ENCODE measurements around the gene NYNRIN. TPM values are rescaled to one million over a fixed set of nuclear protein-coding genes. Genes with fewer than 3 reads are reported as not detected.

Gene NYNRIN
- total and polyA plus RNA-seq, 10 of the 15 experiments (the other 5 are each of a cell fraction or from before 2014, with no cell fraction given), result under 0.01 to 0.15 (median 0.01) TPM; not detected in 5

DNA sequence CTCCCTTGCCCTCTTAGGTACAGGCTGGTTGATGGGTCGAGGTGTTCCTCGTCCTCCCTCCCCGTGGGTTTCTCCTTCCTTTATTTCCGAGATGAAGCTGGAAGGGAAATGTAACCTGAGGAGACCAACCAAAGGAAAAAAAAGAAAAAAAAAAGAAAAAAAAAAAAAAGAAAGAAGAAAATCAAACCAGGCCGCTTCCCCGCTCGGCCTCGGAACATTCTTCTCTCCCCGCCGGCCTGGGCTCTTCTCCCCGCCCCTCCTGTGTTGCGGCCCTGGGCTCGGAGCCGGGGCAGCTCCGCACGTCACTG lies 32.4 kb upstream of the NYNRIN start:
- ChIA-PET POLR2A (interaction anchor here (0.6 to 2.3 kb wide), 18 partner anchors 9 to 608 kb away, joined by 3 to 61 read pairs (median 4); partner anchors contain the start of genes CBLN3, DCAF11, KHNYN and NRL), RAD21 (ENCODE audit: unreplicated experiment) (interaction anchor here (0.6 to 2.3 kb wide), 17 partner anchors 16 to 1478 kb away, joined by 3 to 122 read pairs (median 5); partner anchors contain the start of genes ADCY4, CBLN3, DHRS1 and KHNYN), CTCF (interaction anchor here (0.7 to 2.3 kb wide), 22 partner anchors 14 to 115 kb away, joined by 3 to 163 read pairs (median 7); partner anchors contain the start of genes ADCY4, CBLN3, DHRS1 and KHNYN), SMC1A (ENCODE audit: uncharacterized antibody, unreplicated experiment) (interaction anchor here (0.6 to 2.3 kb wide), 12 partner anchors 26 to 422 kb away, joined by 3 to 79 read pairs (median 6); partner anchors contain the start of genes CBLN3, KHNYN, RIPK3 and SDR39U1)
- DNase-seq (ENCODE audit: low read depth, low spot score), result no peak
- intact Hi-C loops (cut with micrococcal nuclease; ENCODE audit: unreplicated experiment), result loop anchor here (5.0 kb wide), 2 partner anchors 34 to 46 kb away; no protein-coding TSS in a partner anchor
- H3K27ac ChIP-seq (ENCODE audit: control insufficient read depth, insufficient read depth), result no peak overlapping the region; the same call in 1 of the 2 replicates
- H4K20me1 ChIP-seq (ENCODE audit: control insufficient read depth, insufficient read depth), result no peaks in the 10 kb centered on the region
- peaks cover 16% of the 10 kb centered on the region for H3K4me1 ChIP-seq (ENCODE audit: control insufficient read depth, insufficient read depth, low read length)
- 0% methylated on average over 11 of the region's 16 CpGs for WGBS (ENCODE audit: insufficient coverage, insufficient replicate concordance, low lambda C conversion rate, missing lambda C conversion rate)
- no peak for FAIRE-seq
- no peaks in the 10 kb centered on the region for H3K9me3 ChIP-seq (replicated peaks; ENCODE audit: control insufficient read depth, insufficient read depth, low read length)
- H3K79me2 ChIP-seq (ENCODE audit: control insufficient read depth, insufficient read depth, low read length), result no peaks in the 10 kb centered on the region
- ATAC-seq, result no peak
- H3K4me2 ChIP-seq (ENCODE audit: control insufficient read depth, insufficient read depth), result peak overlapping the region; percentile 83
- H3K9ac ChIP-seq (ENCODE audit: control insufficient read depth, insufficient read depth, low read length), result peak overlapping the region; percentile 29; the same call in 1 of the 2 replicates
- in situ Hi-C loops (cut with MboI), result loop anchor here (5.0 kb wide), 1 partner anchor 66 kb away; no protein-coding TSS in a partner anchor
- peak overlapping the region; percentile 53; the same call in 1 of the 2 replicates for H3K4me3 ChIP-seq
- H3K36me3 ChIP-seq (ENCODE audit: control insufficient read depth in 2 of 2, insufficient read depth in 2 of 2, low read length in 1 of 2), result no peaks in the 10 kb centered on the region
- peaks cover 1 to 6% of the 10 kb centered on the region in 2 experiments for H3K27me3 ChIP-seq (replicated peaks in 1 of 2; ENCODE audit: control insufficient read depth in 2 of 2, insufficient read depth in 2 of 2, low read length in 1 of 2)
- BruUV-seq (replicated peaks), result no TSS peak
- peak overlapping the region; percentile 80 for H2AFZ ChIP-seq (ENCODE audit: control insufficient read depth, low read depth, low read length)
- TF ChIP-seq, protein P1, sequence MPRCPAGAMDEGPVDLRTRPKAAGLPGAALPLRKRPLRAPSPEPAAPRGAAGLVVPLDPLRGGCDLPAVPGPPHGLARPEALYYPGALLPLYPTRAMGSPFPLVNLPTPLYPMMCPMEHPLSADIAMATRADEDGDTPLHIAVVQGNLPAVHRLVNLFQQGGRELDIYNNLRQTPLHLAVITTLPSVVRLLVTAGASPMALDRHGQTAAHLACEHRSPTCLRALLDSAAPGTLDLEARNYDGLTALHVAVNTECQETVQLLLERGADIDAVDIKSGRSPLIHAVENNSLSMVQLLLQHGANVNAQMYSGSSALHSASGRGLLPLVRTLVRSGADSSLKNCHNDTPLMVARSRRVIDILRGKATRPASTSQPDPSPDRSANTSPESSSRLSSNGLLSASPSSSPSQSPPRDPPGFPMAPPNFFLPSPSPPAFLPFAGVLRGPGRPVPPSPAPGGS (IDR thresholded peaks at IDR 0.05; ENCODE audit: borderline replicate concordance, insufficient read depth, low read depth, low read length, poor library complexity, severe bottlenecking), result peak; percentile 58
- TF ChIP-seq ATF7 (IDR thresholded peaks at IDR 0.05; ENCODE audit: low read depth) (no peak), BCL11A (IDR thresholded peaks at IDR 0.05; ENCODE audit: low read depth, low read length) (no peak), EGR1 (IDR thresholded peaks at IDR 0.05; ENCODE audit: borderline replicate concordance in 1 of 2, low read depth in 2 of 2, low read length in 2 of 2) (no peak), PAX5 (IDR thresholded peaks at IDR 0.05; ENCODE audit: borderline replicate concordance, low read depth, low read length) (0 out of 2 replicates have a peak, but pooled peaks have one; percentile 20), YBX1 (IDR thresholded peaks at IDR 0.05) (peak; percentile 78; the same call in 1 of the 2 replicates), TCF7 (IDR thresholded peaks at IDR 0.05; ENCODE audit: borderline replicate concordance) (0 out of 2 replicates have a peak, but pooled peaks have one; percentile 7), ZNF217 (IDR thresholded peaks at IDR 0.05) (no peak), MXI1 (IDR thresholded peaks at IDR 0.05; ENCODE audit: low read depth, low read length) (0 out of 2 replicates have a peak, but pooled peaks have one; percentile 49), ZNF207 (IDR thresholded peaks at IDR 0.05; ENCODE audit: borderline replicate concordance) (no peak), NFIC (IDR thresholded peaks at IDR 0.05; ENCODE audit: low read depth, low read length) (no peak), CREM (IDR thresholded peaks at IDR 0.05; ENCODE audit: low read depth) (peak; percentile 86), ZSCAN29 (IDR thresholded peaks at IDR 0.05) (no peak), SUZ12 (IDR thresholded peaks at IDR 0.05; ENCODE audit: unreplicated experiment) (no peak), CREB1 (IDR thresholded peaks at IDR 0.05; ENCODE audit: low read depth) (0 out of 2 replicates have a peak, but pooled peaks have one; percentile 83)
- TF ChIP-seq, protein P2, sequence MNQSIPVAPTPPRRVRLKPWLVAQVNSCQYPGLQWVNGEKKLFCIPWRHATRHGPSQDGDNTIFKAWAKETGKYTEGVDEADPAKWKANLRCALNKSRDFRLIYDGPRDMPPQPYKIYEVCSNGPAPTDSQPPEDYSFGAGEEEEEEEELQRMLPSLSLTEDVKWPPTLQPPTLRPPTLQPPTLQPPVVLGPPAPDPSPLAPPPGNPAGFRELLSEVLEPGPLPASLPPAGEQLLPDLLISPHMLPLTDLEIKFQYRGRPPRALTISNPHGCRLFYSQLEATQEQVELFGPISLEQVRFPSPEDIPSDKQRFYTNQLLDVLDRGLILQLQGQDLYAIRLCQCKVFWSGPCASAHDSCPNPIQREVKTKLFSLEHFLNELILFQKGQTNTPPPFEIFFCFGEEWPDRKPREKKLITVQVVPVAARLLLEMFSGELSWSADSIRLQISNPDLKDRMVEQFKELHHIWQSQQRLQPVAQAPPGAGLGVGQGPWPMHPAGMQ (IDR thresholded peaks at IDR 0.05; ENCODE audit: borderline replicate concordance), result no peak
- TF ChIP-seq, protein P3, sequence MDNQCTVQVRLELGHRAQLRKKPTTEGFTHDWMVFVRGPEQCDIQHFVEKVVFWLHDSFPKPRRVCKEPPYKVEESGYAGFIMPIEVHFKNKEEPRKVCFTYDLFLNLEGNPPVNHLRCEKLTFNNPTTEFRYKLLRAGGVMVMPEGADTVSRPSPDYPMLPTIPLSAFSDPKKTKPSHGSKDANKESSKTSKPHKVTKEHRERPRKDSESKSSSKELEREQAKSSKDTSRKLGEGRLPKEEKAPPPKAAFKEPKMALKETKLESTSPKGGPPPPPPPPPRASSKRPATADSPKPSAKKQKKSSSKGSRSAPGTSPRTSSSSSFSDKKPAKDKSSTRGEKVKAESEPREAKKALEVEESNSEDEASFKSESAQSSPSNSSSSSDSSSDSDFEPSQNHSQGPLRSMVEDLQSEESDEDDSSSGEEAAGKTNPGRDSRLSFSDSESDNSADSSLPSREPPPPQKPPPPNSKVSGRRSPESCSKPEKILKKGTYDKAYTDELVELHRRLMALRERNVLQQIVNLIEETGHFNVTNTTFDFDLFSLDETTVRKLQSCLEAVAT (IDR thresholded peaks at IDR 0.05), result peak; percentile 45; the same call in 1 of the 2 replicates
- TF ChIP-seq, protein P4, sequence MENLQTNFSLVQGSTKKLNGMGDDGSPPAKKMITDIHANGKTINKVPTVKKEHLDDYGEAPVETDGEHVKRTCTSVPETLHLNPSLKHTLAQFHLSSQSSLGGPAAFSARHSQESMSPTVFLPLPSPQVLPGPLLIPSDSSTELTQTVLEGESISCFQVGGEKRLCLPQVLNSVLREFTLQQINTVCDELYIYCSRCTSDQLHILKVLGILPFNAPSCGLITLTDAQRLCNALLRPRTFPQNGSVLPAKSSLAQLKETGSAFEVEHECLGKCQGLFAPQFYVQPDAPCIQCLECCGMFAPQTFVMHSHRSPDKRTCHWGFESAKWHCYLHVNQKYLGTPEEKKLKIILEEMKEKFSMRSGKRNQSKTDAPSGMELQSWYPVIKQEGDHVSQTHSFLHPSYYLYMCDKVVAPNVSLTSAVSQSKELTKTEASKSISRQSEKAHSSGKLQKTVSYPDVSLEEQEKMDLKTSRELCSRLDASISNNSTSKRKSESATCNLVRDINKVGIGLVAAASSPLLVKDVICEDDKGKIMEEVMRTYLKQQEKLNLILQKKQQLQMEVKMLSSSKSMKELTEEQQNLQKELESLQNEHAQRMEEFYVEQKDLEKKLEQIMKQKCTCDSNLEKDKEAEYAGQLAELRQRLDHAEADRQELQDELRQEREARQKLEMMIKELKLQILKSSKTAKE (IDR thresholded peaks at IDR 0.05; ENCODE audit: low read depth, poor library complexity, severe bottlenecking), result no peak
